GM19397 (cell line): ENCODE measurements around the gene TFF3.
"Not testable (repeated sequence)": the region's sequence is repeated elsewhere in the genome, so short reads cannot be mapped to it uniquely, and the experiment has no call there.

Source experiments
- ATAC-seq: cut with Tn5 transposase; IDR thresholded peaks from one replicate; pipeline ENCODE4 v1.9.1; 2021; ENCODE audit warnings: mild to moderate bottlenecking, moderate library complexity; ENCODE audit not compliant: unreplicated experiment

TFF3 gene

GRCh38 chr21:42306366-42307035 is 8.7 kb downstream of the TFF3 start:
- ATAC-seq: no peak

GRCh38 chr21:42305707-42306147 is 9.5 kb downstream of the TFF3 start:
- no peak for ATAC-seq

DNA sequence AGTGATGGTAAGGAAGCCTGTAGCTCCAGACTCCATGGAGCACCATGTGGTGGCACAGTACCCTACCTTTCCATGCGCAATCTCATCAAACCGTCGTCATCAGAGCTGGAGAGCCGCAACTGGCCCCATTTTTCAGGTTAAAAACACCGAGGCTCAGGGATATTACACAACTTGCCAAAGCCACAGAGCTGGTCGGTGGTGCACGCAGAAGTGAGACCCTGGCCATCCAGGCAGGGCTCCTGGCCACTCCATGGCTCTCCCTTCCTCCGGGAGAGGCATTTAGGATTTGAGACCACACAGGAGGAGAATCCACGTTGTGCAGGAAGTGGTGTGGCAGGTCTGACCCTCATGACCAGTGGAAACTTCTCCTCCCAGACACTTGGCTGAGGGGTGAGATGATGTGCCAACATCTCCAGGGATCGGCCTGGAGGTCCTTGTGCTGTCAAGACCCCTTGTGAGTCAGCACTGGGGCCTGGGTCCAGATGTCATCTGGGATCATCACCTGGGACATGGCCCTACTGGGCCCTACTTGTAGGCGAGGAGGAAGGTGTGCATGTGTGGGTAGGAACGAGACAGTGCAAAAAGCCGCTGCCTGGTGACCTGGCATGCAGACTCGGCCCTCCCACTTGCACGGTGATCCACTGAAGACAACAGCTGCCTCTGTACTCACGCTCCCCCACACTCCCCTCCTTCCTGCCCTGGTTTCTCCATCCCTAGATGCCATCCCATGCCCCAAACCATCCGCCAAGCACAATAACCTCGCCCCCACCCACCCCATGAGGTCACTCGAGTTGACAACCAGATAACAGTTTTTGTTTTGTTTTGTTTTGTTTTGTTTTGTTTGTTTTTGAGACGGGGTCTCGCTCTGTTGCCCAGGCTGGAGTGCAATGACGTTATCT is 10.4 kb downstream of the TFF3 start:
- no peak for ATAC-seq

DNA sequence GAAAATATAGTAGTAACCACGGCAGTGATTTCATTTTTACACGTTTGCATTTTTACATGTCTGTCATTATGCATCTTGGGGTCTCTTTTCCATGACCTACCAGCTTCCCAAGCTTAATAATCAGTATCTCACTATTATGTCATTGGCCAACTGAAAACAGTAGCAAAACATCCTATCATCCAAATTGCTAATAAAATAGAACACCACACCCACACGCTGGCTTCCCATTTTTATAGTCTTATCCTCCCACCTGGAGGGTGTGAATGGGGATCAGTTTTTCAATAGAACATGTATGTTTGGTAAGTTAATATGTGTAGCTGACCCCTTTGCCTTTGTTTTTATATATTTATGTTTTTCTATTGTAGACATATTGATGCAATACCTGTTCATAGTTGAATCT is 11.8 kb downstream of the TFF3 start:
- ATAC-seq: no peak

DNA sequence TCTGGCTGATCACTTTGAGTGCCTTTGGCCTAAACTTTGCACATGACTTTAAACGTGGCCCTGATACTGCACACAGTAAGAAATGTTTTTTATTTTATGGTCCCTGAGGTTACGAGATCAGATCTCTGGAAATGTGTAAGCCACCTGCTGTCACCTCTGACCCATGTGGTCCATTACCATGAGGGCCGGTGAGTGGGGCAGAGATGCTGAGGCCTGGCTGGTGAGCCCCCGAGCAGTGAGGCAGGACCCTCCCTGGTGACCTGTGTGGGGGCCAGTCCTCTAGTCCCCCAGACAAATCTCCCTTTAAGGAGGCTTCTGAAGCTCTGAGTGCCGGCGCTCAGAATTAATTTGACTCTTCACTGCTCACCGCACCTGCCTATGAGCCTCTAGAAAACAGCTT is 12.4 kb downstream of the TFF3 start:
- no peak for ATAC-seq

GRCh38 chr21:42302076-42302650 is 13.0 kb downstream of the TFF3 start:
- no peak for ATAC-seq

DNA sequence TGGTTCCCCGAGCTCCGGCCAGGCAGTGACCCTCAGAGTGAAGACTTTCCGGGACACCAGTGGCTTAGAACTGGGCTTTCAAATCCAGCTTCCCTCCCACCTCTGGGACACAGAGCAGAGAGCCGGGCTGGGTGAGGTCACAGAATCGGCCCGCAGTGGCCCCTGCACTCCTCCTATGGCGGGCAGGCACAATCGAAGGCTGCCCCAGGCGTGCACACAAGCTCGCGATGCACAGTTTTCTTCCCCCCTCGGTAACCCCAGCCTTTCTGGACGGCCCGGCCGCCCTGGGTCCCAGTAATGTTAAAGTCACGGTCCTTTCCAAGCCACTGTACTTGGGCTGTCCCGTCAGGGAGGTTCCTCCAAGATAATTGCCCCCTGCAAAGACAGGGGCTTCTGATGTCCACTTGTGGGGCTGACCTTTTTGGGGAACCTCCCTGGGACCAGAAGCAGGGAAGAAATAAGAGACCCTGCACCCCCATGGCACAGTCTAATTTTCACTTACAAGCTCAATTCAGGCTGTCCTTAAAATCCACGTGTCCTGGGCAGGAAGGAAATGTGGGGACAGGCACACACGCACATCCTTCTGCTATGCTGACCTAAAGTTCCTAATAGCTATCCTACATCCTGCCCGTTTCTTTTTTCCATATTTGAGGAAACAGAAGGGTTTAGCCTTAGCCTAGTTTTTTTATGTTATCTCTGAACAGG is 13.7 kb downstream of the TFF3 start:
- ATAC-seq: no peak

DNA sequence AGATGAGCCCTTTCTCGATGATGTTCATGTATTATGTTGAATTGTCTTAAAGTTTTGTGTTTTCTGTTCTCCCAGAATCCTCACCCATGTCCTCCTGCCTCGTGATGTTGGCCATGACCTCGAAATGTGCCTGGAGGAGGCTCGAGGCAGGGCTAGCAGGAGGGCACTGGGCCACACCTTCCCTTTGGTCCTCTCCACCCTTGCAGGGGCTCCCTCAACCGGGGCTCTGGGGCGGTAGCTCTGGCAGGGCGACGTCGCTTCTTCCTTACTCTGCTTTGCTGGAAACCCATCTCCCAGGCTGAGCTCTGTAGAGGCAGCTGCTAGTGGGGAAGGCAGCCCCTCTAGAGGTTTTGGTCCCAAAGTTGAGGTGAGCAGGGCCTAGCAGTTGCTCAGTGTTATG is 14.3 kb downstream of the TFF3 start:
- ATAC-seq: no peak

DNA sequence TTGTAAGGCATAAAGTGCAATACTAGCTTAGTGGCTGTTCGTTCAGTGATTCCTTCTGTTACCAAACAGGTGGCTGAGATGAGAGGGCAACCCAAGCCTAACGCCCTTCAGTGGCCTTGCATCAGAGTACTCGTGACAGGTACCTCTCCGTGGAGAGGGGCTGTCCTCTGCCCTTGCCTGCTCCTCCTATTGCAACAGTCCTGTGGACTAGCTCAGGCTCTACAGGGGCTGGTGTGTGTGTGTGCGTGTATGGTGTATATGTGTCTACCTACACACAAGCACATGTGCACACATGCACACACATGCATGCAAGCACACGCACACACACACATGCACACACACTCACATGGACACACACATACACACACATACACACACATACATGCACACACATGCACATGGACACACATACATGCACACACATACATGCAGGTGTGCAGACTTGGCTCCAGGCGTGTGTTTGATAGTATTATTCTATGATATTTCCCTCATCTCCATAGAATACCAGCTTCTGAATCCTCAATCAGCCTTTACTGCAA is 15.1 kb downstream of the TFF3 start:
- ATAC-seq: no peak

DNA sequence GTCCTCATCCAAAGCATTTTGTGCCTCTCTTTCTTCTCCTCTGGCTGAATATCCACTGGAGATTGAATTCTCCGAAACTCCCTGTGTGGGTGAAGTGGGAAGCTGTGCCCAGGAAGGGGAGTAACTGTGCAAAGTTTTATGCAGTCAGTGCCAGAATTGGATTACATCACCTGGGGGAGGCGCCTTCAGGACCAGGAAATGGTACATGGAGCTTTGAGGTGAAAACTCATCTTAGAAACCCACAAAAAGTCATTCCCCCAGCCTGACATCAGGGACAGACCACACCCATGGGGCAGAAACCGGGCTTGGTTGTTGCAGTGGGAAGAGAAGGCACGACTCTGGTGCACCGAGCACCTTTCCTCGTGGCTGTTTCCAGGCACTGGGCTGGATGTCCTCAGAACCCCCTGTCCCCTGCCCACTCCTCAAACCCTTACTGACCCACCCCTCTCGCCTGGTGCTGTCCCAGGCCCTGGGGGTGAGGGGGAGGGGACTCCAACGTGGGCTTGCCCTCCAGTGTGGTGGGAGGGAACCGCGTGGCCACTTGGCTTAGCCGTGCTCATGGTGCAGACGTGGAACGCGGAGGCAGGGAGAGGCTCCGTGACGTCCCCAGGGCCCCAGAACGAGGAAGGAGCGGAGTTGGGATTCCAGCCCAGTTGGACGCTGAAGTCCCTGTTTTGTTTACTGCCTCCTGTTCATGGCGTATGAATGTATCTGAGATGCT is 15.7 kb downstream of the TFF3 start:
- no peak for ATAC-seq

DNA sequence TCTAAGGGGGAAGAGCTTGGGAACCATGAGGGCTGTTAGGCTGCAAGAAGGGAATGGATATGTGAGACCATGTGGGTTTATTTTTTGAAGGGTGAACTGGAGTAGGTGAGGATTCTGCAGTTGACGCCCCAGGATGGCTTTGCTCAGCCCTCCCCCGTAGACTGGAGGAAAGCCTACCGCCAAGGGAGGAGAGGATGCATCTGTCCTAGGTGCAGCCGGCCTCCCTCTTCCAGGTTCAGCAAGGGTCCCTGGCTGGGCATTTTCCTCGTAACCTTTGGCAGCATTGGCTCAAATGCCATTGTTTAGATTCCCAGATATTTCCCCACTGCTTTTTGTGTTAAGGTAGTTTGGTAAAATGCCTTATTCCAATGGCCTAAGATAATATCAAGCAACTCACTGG is 16.6 kb downstream of the TFF3 start:
- no peak for ATAC-seq

GRCh38 chr21:42298237-42298636 is 17.0 kb downstream of the TFF3 start:
- ATAC-seq: no peak

- no peak for ATAC-seq
Observed at GRCh38 chr21:42297377-42297776, 17.8 kb downstream of the TFF3 start.

DNA sequence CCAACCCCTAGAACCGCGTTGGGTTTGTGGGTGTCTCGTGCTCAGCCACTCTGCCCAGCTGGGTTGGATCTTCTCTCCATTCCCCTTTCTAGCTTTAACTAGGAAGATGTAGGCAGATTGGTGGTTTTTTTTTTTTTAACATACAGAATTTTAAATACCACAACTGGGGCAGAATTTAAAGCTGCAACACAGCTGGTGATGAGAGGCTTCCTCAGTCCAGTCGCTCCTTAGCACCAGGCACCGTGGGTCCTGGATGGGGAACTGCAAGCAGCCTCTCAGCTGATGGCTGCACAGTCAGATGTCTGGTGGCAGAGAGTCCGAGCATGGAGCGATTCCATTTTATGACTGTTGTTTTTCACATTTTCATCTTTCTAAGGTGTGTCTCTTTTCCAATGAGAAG is 18.7 kb downstream of the TFF3 start:
- no peak for ATAC-seq

DNA sequence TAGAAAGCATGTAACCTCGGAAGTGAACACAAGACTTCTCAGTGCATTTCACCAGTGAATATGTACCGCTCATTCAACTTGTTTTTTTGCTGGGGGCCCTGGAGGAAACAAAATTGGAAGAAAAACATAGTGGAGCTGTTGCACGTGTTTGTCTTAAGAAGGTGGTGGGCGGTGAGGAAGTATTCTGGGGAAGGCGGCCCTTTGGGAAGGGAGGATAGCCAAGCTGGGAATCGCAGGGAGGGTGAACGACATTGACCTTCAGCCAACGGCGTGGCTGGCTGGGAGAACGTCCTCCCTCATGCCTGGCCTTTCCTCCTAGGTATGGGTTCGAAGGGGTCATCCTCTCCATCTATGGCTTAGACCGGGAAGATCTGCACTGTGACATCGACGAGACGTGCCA is 19.4 kb downstream of the TFF3 start:
- ATAC-seq: no peak

DNA sequence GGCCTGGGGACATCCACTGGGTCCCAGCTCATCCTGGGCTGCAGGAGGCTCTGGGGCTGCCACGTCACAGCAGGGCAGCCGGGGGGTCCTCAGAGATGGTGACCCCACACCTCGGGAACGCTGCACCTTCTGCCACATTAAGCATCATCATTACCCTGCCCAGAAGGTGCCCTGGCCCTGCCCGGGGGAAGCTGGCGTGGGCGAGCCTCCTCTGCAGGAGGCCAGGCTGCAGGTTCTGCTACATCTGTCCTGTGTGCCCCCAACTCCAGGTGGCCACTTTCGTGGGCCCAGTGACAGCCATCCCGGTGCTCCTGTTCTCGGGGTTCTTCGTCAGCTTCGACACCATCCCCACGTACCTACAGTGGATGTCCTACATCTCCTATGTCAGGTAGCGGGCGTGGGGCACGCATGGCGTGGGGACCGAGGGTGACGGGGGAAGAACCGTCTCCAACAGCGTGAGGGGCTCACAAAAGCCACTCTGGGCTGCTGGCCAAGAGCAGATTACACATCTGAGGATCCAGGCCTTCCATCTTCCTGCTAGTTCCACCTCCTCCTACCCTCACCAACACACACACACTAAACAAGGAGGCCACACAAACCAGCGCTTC is 20.8 kb downstream of the TFF3 start:
- ATAC-seq: no peak

- ATAC-seq: no peak
Observed at GRCh38 chr21:42293649-42294272, 21.4 kb downstream of the TFF3 start.

DNA sequence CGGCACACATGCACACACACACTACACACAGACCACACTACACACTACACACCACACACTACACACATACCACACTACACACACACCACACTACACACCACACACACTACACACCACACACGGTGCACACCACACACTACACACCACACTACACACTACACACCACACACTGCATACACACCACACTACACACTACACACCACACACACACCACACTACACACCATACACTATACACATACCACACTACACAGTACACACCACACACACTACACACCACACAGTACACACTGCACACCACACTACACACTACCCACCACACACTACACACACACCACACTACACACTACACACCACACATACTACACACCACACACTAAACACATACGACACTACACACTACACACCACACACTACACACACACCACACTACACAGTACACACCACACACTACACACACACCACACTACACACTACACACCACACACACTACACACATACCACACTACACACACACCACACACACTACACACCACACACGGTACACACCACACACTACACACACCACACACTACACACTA is 22.6 kb downstream of the TFF3 start:
- not testable (repeated sequence) for ATAC-seq
